ENCODE measurements around the gene CFAP251. TPM values are rescaled to one million over a fixed set of nuclear protein-coding genes. Genes with fewer than 3 reads are reported as not detected.

CFAP251 gene
- total RNA-seq, 2 experiments from 2014 or later: 0.21 to 0.35 TPM

GRCh38 chr12:121960541-121960940 lies 42.1 kb downstream of the CFAP251 start:
- no peaks in the 10 kb centered on the region for H3K36me3 Mint-ChIP-seq
- no peak overlapping the region for H3K4me3 Mint-ChIP-seq
- no peak overlapping the region for H3K27ac Mint-ChIP-seq
- H3K9me3 Mint-ChIP-seq (ENCODE audit: low read depth): no peaks in the 10 kb centered on the region
- H3K4me1 Mint-ChIP-seq: no peaks in the 10 kb centered on the region
- ATAC-seq (no peak), DNase-seq (no peak)
- peaks cover under 1% of the 10 kb centered on the region for H3K27me3 Mint-ChIP-seq
- CTCF ChIA-PET: no interaction called here

- no peak for ATAC-seq
- Mint-ChIP-seq H3K9me3 (ENCODE audit: low read depth) (no peaks in the 10 kb centered on the region), H3K27me3 (no peaks in the 10 kb centered on the region), H3K4me1 (no peaks in the 10 kb centered on the region), H3K4me3 (no peak overlapping the region), H3K27ac (no peak overlapping the region), H3K36me3 (no peaks in the 10 kb centered on the region)
- CTCF ChIA-PET: no interaction called here
- DNase-seq: no peak
Observed at GRCh38 chr12:121961195-121961879, 42.9 kb downstream of the CFAP251 start.

GRCh38 chr12:121963341-121964018 lies 45.1 kb downstream of the CFAP251 start:
- no peaks in the 10 kb centered on the region for H3K9me3 Mint-ChIP-seq (ENCODE audit: low read depth)
- no peaks in the 10 kb centered on the region for H3K4me1 Mint-ChIP-seq
- H3K27ac Mint-ChIP-seq: no peak overlapping the region
- no peaks in the 10 kb centered on the region for H3K36me3 Mint-ChIP-seq
- DNase-seq: no peak
- no peak overlapping the region for H3K4me3 Mint-ChIP-seq
- ATAC-seq: no peak
- H3K27me3 Mint-ChIP-seq: no peaks in the 10 kb centered on the region
- CTCF ChIA-PET: no interaction called here

GRCh38 chr12:121964813-121965643 lies 46.6 kb downstream of the CFAP251 start:
- no peaks in the 10 kb centered on the region for H3K27me3 Mint-ChIP-seq
- no peaks in the 10 kb centered on the region for H3K9me3 Mint-ChIP-seq (ENCODE audit: low read depth)
- no peaks in the 10 kb centered on the region for H3K4me1 Mint-ChIP-seq
- CTCF ChIA-PET: no interaction called here
- H3K4me3 Mint-ChIP-seq: no peak overlapping the region
- no peak overlapping the region for H3K27ac Mint-ChIP-seq
- DNase-seq: no peak
- no peak for ATAC-seq
- no peaks in the 10 kb centered on the region for H3K36me3 Mint-ChIP-seq

GRCh38 chr12:121966959-121967358 lies 48.6 kb downstream of the CFAP251 start:
- Mint-ChIP-seq H3K9me3 (ENCODE audit: low read depth) (peaks cover 2% of the 10 kb centered on the region), H3K27ac (no peak overlapping the region), H3K36me3 (peaks cover under 1% of the 10 kb centered on the region), H3K4me1 (no peaks in the 10 kb centered on the region), H3K27me3 (peaks cover 2% of the 10 kb centered on the region), H3K4me3 (no peak overlapping the region)
- ATAC-seq: no peak
- DNase-seq: no peak
- CTCF ChIA-PET: interaction anchor here (1.0 kb wide), 1 partner anchor 82 kb away, joined by 3 read pairs; no protein-coding TSS in a partner anchor

- Mint-ChIP-seq H3K27me3 (peaks cover 3% of the 10 kb centered on the region), H3K36me3 (peaks cover 3% of the 10 kb centered on the region), H3K27ac (no peak overlapping the region), H3K4me1 (no peaks in the 10 kb centered on the region), H3K4me3 (no peak overlapping the region), H3K9me3 (ENCODE audit: low read depth) (peaks cover 5% of the 10 kb centered on the region)
- CTCF ChIA-PET: no interaction called here
- DNase-seq (no peak), ATAC-seq (no peak)
Observed at GRCh38 chr12:121968876-121969275, 50.5 kb downstream of the CFAP251 start.

- ATAC-seq (no peak), DNase-seq (no peak)
- H3K9me3 Mint-ChIP-seq (ENCODE audit: low read depth): peaks cover 5% of the 10 kb centered on the region
- peaks cover 3% of the 10 kb centered on the region for H3K36me3 Mint-ChIP-seq
- peaks cover 6% of the 10 kb centered on the region for H3K27me3 Mint-ChIP-seq
- H3K4me1 Mint-ChIP-seq: no peaks in the 10 kb centered on the region
- CTCF ChIA-PET: no interaction called here
- no peak overlapping the region for H3K27ac Mint-ChIP-seq
- H3K4me3 Mint-ChIP-seq: no peak overlapping the region
Observed at GRCh38 chr12:121969726-121970125, 51.3 kb downstream of the CFAP251 start.

- Mint-ChIP-seq H3K9me3 (ENCODE audit: low read depth) (peaks cover 5% of the 10 kb centered on the region), H3K4me3 (no peak overlapping the region), H3K27ac (no peak overlapping the region), H3K36me3 (peaks cover 3% of the 10 kb centered on the region), H3K27me3 (peaks cover 15% of the 10 kb centered on the region), H3K4me1 (no peaks in the 10 kb centered on the region)
- CTCF ChIA-PET: no interaction called here
- ATAC-seq (no peak), DNase-seq (no peak)
Observed at GRCh38 chr12:121970581-121971300, 52.3 kb downstream of the CFAP251 start.

GRCh38 chr12:121974026-121974985 lies 55.9 kb downstream of the CFAP251 start:
- H3K27me3 Mint-ChIP-seq: peaks cover 20% of the 10 kb centered on the region
- ATAC-seq (no peak), DNase-seq (no peak)
- H3K4me3 Mint-ChIP-seq: no peak overlapping the region
- CTCF ChIA-PET: no interaction called here
- no peaks in the 10 kb centered on the region for H3K4me1 Mint-ChIP-seq
- peaks cover 3% of the 10 kb centered on the region for H3K36me3 Mint-ChIP-seq
- peaks cover 5% of the 10 kb centered on the region for H3K9me3 Mint-ChIP-seq (ENCODE audit: low read depth)
- H3K27ac Mint-ChIP-seq: no peak overlapping the region

GRCh38 chr12:121975021-121975420 lies 56.6 kb downstream of the CFAP251 start:
- ATAC-seq: no peak
- CTCF ChIA-PET: no interaction called here

GRCh38 chr12:121976950-121977349 lies 58.6 kb downstream of the CFAP251 start:
- DNase-seq: no peak
- Mint-ChIP-seq H3K27me3 (peaks cover 18% of the 10 kb centered on the region), H3K9me3 (ENCODE audit: low read depth) (peaks cover 3% of the 10 kb centered on the region), H3K4me1 (peaks cover 8% of the 10 kb centered on the region), H3K36me3 (peaks cover 2% of the 10 kb centered on the region), H3K27ac (no peak overlapping the region), H3K4me3 (no peak overlapping the region)
- CTCF ChIA-PET: no interaction called here
- no peak for ATAC-seq

More at GRCh38 chr12:121975021-121975420, 56.6 kb downstream of the CFAP251 start:
- peaks cover 20% of the 10 kb centered on the region for H3K27me3 Mint-ChIP-seq
- H3K27ac Mint-ChIP-seq: no peak overlapping the region
- H3K4me1 Mint-ChIP-seq: peaks cover 1% of the 10 kb centered on the region
- no peak for DNase-seq
- H3K4me3 Mint-ChIP-seq: no peak overlapping the region
- peaks cover 3% of the 10 kb centered on the region for H3K36me3 Mint-ChIP-seq
- H3K9me3 Mint-ChIP-seq (ENCODE audit: low read depth): peaks cover 5% of the 10 kb centered on the region

- H3K4me1 Mint-ChIP-seq: peaks cover 8% of the 10 kb centered on the region
- no peaks in the 10 kb centered on the region for H3K9me3 Mint-ChIP-seq (ENCODE audit: low read depth)
- no peaks in the 10 kb centered on the region for H3K36me3 Mint-ChIP-seq
- no peak for ATAC-seq
- H3K27me3 Mint-ChIP-seq: peaks cover 22% of the 10 kb centered on the region
- no peak overlapping the region for H3K27ac Mint-ChIP-seq
- CTCF ChIA-PET: interaction anchor here (1.1 kb wide), 1 partner anchor 62 kb away, joined by 3 read pairs; the partner anchor contains the start of gene CFAP251
- H3K4me3 Mint-ChIP-seq: no peak overlapping the region
- DNase-seq: no peak
Observed at GRCh38 chr12:121980191-121980891, 61.9 kb downstream of the CFAP251 start.
